ENCODE measurements around the gene IPO13.

The IPO13 gene

GRCh38 chr1:43994071-43994470 lies 47.3 kb downstream of the IPO13 start:
- no peak overlapping the region for H3K4me3 ChIP-seq (ENCODE audit: low read depth, low read length)
- TF ChIP-seq CTCF (conservative IDR thresholded peaks at IDR 0.05; ENCODE audit: low read depth, low read length) = no peak
- DNase-seq (ENCODE audit: low read depth) = no peak

DNA sequence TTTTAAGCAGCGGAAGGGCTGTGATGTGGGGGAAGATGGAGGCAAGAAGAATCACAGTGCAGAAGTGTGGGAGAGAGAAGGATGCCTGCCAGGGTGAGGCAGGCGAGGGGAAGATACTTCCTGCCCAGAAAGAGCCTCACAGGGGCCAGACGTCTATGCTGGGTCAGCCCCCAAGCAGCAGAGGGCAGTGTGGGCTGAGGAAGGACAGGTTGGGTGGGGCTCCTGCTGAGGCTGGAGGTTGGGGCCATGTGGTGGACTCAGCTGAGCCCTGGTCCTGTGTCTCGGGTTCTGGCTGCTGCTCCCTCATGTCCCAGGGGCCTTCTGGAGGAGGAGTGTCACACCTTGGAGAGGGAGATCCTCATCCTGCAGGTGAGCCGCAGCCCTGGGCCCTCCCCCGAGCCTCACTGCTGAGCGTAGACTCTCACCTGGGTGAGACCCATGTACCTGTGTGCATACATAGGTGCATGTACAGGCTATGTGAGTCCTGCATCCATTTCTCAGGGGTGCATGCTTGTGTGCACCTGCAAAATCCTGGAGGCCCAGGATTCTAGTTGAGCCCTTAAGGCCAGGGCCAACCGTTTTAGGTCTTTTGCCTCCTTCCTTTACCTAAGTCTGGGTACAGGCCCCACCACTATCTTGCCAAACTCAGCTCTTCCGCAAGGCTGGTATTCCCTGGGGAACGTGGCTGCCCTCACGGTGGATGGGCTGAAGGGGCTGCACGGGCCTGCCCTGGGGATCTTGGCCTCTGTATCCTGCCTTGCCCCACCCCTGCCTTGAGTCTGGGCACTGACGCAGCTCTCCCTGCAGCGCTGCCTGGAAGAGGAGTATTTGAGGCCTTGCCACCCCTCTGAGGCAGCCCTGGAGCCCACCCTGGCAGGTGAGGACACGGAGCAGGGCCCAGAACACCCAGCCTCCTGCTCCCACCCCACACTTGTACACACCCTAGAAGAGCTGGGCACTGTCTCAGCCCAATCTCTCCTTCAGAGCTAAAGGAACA lies 48.3 kb downstream of the IPO13 start:
- peak; percentile 44 for TF ChIP-seq CTCF (conservative IDR thresholded peaks at IDR 0.05; ENCODE audit: low read depth, low read length)
- H3K4me3 ChIP-seq (ENCODE audit: low read depth, low read length) = no peak overlapping the region
- DNase-seq (ENCODE audit: low read depth) = peak; percentile 24

DNA sequence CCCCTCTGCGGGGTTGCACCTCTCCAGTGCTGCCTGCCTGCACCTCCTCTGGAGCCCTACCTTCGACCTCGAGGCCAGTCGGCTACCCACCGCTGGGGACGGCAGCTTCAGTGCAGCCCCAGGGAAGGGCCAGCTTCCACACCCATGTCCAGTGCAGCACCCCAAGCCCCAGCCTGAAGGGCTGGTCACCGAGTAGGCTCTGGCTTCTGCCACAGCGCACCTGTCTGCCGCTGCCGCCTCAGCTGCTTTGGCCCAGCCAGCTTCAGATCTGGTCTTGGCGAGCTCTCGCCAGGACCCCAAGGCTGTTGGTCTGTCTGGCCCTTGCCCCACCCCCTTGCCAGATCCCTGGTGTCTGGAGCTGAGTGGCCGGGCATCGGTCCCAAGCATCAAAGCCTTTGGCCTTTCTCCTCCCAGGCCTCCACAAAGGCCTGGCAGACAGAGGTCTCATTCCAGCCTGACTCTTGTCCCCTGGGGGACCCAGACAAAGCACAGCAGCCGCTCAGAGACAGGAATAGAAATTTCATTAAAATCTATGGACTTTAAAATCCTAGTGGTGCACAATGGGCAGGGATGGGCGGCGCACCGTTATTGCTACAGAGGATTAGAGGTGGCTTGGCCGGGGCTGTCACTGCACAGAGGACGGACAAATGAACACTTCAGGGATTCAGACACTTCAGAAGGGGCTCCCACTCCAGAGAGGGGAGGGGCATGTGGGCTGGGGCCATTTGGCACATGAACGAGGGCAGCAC lies 49.4 kb downstream of the IPO13 start:
- TF ChIP-seq CTCF (conservative IDR thresholded peaks at IDR 0.05; ENCODE audit: low read depth, low read length) = no peak
- no peak for DNase-seq (ENCODE audit: low read depth)

DNA sequence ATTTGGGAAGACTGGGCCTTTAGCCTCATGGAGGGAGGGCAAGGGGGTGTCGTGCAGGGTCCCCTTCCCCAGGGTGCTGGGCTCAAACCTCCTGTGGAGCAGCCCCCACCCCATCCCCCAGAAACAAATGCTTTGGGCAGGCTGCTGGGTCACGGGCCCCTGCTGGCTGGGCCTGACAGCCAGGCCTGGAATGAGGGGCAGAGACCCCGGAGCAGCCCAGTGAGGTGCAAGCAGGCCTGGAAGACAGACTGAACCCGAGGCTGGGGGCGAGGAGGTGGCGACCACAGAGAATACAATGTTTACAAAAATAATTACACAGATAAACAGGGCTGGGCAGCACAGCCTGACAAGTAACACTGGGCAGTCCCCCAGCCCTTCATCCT lies 50.0 kb downstream of the IPO13 start:
- no peak for TF ChIP-seq CTCF (conservative IDR thresholded peaks at IDR 0.05; ENCODE audit: low read depth, low read length)
- no peak for DNase-seq (ENCODE audit: low read depth)
- no peak overlapping the region for H3K4me3 ChIP-seq (ENCODE audit: low read depth, low read length)

More for the DNA sequence above, 49.4 kb downstream of the IPO13 start:
- no peak overlapping the region for H3K4me3 ChIP-seq (ENCODE audit: low read depth, low read length)

DNA sequence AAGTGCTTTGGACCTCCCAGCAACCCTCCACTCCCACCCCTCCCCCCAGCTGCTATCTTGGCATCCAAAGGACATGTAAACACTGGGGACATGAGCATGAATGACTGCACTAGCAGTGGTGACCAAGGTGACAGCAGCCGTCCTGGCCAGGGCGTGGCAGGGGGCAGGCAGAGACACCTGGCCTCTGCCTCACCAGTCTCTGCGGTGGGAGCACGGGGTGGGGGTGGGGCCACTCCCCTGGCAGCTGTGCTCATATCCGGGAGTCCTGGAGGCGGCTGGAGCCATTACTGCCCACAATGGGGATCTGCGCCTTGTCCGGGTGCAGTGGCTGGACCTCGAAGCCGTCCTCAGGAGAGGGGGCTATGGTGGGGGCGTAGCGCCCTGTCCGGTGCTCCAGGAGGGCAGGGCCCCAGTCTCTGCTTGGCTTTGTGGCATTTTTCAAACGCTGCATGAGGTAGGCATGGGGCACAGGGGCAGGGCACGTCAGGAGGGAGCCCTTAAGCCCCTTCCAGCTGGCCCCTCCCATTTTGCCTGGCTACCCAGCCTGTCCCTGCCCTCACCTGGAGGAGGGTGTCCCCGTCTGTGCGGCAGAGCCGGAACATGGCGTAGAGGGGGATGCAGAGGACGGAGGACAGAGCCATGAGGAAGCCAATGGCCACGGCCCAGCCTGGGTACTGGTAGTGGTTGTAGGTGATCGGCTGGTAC lies 50.7 kb downstream of the IPO13 start:
- no peak for TF ChIP-seq CTCF (conservative IDR thresholded peaks at IDR 0.05; ENCODE audit: low read depth, low read length)
- no peak for DNase-seq (ENCODE audit: low read depth)
- no peak overlapping the region for H3K4me3 ChIP-seq (ENCODE audit: low read depth, low read length)

- no peak for TF ChIP-seq CTCF (conservative IDR thresholded peaks at IDR 0.05; ENCODE audit: low read depth, low read length)
- H3K4me3 ChIP-seq (ENCODE audit: low read depth, low read length) = no peak overlapping the region
These were observed 51.2 kb downstream of the IPO13 start for GRCh38 chr1:43998000-43998378.

More at GRCh38 chr1:43998000-43998378, 51.2 kb downstream of the IPO13 start:
- no peak for DNase-seq (ENCODE audit: low read depth)
